GM19099 (cell line): ENCODE measurements around the gene ANKFN1.

ENCODE experiments used
- POLR2A ChIP-seq: IDR thresholded peaks from 3 replicates; pipeline ENCODE4 v1.6.1; 2011; ENCODE audit warnings: low read depth; ENCODE audit not compliant: insufficient read length; ENCODE audit errors: extremely low read depth

Gene ANKFN1

DNA sequence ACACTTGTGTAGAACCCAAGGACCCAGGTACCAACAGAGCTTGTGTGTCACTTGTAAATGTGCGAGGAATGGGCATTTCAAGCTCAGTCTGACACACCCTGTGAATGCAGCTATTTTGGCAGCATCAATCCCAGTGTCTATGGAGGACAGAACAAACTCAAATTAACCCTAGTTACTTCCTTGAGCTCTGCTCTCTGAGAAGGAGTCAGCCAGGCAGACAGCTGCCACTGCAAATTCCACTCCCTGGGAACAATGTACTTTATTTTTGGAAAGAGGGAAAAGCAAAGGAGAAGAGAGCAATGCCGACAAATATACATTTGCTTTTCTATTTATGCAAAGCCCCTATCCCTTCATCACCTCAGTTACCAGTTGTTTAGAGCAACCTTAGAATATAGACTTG is 391.8 kb downstream of the ANKFN1 start:
- TF ChIP-seq POLR2A: no peak

DNA sequence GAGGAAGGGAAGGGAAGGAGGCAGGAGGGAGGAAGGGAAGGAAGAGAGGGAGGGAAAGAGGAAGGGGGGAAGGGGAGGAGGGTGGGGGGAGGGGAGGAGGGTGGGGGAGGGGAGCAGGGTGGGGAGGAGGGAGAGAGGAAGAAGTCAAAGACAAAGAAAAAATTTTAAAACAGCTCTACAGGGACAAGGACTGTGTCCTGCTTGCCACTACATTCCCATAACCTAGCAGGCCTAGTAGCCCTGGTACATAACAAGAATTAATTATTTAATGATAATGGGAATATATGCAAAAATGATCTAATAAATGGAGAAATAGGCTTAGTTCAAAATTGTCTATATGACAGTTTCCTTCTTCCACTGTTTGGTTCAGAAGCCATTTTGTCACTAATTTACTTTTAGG is 392.7 kb downstream of the ANKFN1 start:
- TF ChIP-seq POLR2A: no peak

DNA sequence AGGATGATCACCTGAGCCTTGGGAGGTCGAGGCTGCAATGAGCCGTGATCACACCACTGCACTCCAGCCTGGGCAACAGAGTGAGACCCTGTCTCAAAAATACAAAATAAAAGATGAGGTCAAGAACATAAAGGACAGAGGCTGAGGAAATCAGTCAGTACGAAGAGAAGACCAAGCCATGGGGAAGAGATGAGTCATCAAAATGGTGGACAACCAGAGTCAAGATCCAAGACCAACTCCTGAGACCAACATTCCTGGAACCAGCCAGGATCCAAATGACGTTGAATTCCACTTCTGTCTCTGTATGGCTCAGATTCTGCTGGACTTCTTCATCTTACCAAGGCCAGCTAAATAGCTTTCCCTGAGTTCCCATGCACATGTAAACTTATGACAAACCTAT is 395.4 kb downstream of the ANKFN1 start:
- no peak for TF ChIP-seq POLR2A

DNA sequence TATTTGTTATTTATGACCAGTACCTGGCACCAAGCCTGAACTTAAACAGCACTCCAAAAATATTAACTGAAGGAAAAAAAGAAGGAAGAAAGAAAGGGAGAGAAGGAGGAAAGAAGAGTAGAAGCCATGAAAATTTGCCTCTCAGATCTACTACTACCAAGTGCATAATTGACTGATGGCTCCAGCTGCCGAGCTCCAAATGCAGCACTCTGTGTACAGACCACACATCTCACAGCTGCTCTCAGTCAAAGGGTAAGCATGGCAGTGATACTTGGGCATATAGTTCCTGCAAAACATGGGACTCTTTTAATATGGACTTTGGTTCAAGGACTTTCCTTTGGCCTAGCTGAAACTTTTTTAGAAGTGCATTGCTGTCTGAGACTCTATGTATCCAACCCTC is 396.2 kb downstream of the ANKFN1 start:
- no peak for TF ChIP-seq POLR2A

DNA sequence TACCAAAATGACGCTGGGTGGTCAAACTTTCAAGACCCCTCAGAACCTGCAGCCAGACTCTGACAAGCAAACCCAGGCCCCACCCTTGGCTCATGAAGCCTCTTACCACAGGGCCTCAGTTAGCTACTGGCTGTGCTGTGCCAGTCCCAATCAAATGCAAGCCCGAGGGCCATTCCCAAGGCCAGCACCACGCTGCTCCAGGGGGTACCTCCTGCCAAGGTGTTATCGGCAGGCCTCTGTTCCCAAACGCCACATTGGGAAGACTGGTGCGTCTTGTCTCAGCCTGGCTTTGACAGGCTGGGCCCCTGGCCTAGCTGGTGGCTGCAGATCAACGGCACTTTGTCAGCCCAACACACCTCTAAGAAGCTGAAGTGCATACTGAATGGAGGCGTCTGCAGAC is 404.4 kb downstream of the ANKFN1 start:
- no peak for TF ChIP-seq POLR2A

DNA sequence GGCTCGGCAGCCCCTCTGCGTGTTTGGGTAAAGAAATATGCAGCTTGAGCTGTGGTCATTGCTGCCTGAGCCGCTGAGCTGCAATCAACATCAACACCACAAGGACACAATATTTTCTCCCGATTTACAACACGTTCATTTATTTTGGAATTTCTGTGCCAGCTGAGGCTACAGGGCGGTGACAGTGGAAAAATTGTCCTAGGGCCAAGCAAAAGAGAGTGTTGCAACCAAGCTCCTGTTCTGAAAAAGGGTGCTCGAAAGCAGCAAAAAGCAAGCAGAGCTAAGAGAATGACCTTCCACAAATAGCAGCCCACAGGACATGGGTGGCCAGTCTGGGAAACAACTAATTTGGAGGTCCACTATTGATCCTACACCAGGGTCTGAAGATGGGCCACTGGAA is 404.8 kb downstream of the ANKFN1 start:
- no peak for TF ChIP-seq POLR2A
